Measurements from ENCODE around the gene GSTP1.
"Not testable (repeated sequence)": the region's sequence is repeated elsewhere in the genome, so short reads cannot be mapped to it uniquely, and the experiment has no call there.

Gene GSTP1

GRCh38 chr11:67558084-67558772, 25.4 kb upstream of the GSTP1 start:
- peak overlapping the region; percentile 17; the same call in 1 of the 2 replicates for H3K4me3 ChIP-seq (ENCODE audit: low read length)
- H3F3A ChIP-seq (ENCODE audit: control insufficient read depth, insufficient read depth), result no peaks in the 10 kb centered on the region
- H3K27ac ChIP-seq (ENCODE audit: low read depth, low read length), result no peak overlapping the region
- H3K36me3 ChIP-seq (ENCODE audit: control insufficient read depth, low read length), result no peaks in the 10 kb centered on the region
- H3K9me3 ChIP-seq (ENCODE audit: control insufficient read depth, insufficient read depth, low read length), result no peaks in the 10 kb centered on the region
- peak overlapping the region; percentile 38 for H3K4me2 ChIP-seq (ENCODE audit: low read length)
- H3K4me1 ChIP-seq (ENCODE audit: control insufficient read depth, low read length), result peaks cover 25% of the 10 kb centered on the region
- H3K9me2 ChIP-seq (replicated peaks; ENCODE audit: control insufficient read depth, low read length), result no peaks in the 10 kb centered on the region
- peaks cover 10% of the 10 kb centered on the region for H3K27me3 ChIP-seq (ENCODE audit: control insufficient read depth, low read length)
- no peaks in the 10 kb centered on the region for H3K79me2 ChIP-seq (ENCODE audit: control insufficient read depth, low read length)
- no peaks in the 10 kb centered on the region for H4K20me1 ChIP-seq (ENCODE audit: control insufficient read depth, insufficient read depth, low read depth, low read length)
- TF ChIP-seq CTCF (IDR thresholded peaks at IDR 0.05; ENCODE audit: low read depth, low read length, poor library complexity, severe bottlenecking) (no peak), EZH2phosphoT487 (IDR thresholded peaks at IDR 0.05; ENCODE audit: borderline replicate concordance, low read length) (no peak; the same call in 1 of the 2 replicates)

- H3K36me3 ChIP-seq (ENCODE audit: control insufficient read depth, low read length), result no peaks in the 10 kb centered on the region
- peaks cover 25% of the 10 kb centered on the region for H3K4me1 ChIP-seq (ENCODE audit: control insufficient read depth, low read length)
- no peaks in the 10 kb centered on the region for H3F3A ChIP-seq (ENCODE audit: control insufficient read depth, insufficient read depth)
- peak overlapping the region; percentile 25; the same call in 1 of the 2 replicates for H3K4me2 ChIP-seq (ENCODE audit: low read length)
- no peaks in the 10 kb centered on the region for H3K9me2 ChIP-seq (replicated peaks; ENCODE audit: control insufficient read depth, low read length)
- no peaks in the 10 kb centered on the region for H3K79me2 ChIP-seq (ENCODE audit: control insufficient read depth, low read length)
- H3K27ac ChIP-seq (ENCODE audit: low read depth, low read length), result no peak overlapping the region
- peaks cover 27% of the 10 kb centered on the region for H3K27me3 ChIP-seq (ENCODE audit: control insufficient read depth, low read length)
- peak overlapping the region; percentile 3; the same call in 1 of the 2 replicates for H3K4me3 ChIP-seq (ENCODE audit: low read length)
- H4K20me1 ChIP-seq (ENCODE audit: control insufficient read depth, insufficient read depth, low read depth, low read length), result no peaks in the 10 kb centered on the region
- no peaks in the 10 kb centered on the region for H3K9me3 ChIP-seq (ENCODE audit: control insufficient read depth, insufficient read depth, low read length)
- no peak for TF ChIP-seq CTCF (IDR thresholded peaks at IDR 0.05; ENCODE audit: low read depth, low read length, poor library complexity, severe bottlenecking)
- TF ChIP-seq EZH2phosphoT487 (IDR thresholded peaks at IDR 0.05; ENCODE audit: borderline replicate concordance, low read length), result no peak
Measured at GRCh38 chr11:67561971-67562619, 21.5 kb upstream of the GSTP1 start.

DNA sequence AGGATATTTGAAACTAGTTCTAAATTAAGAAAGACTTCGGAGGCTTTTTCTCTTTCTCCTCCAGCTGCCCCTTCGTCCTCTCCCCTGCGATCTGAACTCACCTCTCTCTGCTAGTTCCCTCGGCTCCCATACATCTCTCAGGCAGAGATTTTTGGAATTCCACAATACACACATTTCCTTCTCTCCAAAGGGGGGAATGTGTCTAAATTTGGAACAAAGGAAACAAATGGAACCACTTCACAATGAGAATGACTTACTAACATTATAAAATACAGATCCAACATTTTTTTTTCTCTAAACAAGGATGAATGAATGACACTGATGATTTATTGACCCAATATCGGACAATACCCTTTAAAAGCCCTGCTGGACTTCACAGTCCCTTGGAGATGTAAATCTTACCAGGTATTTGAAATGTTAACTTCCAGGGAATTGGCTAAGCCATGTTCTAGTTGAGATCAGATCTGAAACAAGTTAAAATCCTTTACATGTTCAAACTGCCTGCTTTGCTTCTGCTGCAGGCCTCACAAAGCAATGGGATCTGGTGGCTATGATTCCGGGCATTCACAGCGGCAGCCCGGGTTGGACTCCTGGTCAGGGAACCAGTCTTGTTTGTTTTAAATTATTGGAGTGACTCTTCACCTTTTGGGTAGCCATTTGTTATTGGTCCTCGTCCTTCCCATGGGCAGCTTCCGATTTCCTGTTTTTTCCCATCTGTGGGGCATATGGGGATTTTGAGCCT, 20.5 kb upstream of the GSTP1 start:
- Histone ChIP-seq H3K4me1 (ENCODE audit: control insufficient read depth, low read length) (peaks cover 16% of the 10 kb centered on the region), H4K20me1 (ENCODE audit: control insufficient read depth, insufficient read depth, low read depth, low read length) (no peaks in the 10 kb centered on the region), H3K36me3 (ENCODE audit: control insufficient read depth, low read length) (no peaks in the 10 kb centered on the region), H3K4me3 (ENCODE audit: low read length) (no peak overlapping the region), H3F3A (ENCODE audit: control insufficient read depth, insufficient read depth) (no peaks in the 10 kb centered on the region), H3K79me2 (ENCODE audit: control insufficient read depth, low read length) (no peaks in the 10 kb centered on the region), H3K27me3 (ENCODE audit: control insufficient read depth, low read length) (peaks cover 27% of the 10 kb centered on the region), H3K9me2 (replicated peaks; ENCODE audit: control insufficient read depth, low read length) (no peaks in the 10 kb centered on the region), H3K4me2 (ENCODE audit: low read length) (no peak overlapping the region), H3K9me3 (ENCODE audit: control insufficient read depth, insufficient read depth, low read length) (no peaks in the 10 kb centered on the region), H3K27ac (ENCODE audit: low read depth, low read length) (no peak overlapping the region)
- TF ChIP-seq CTCF (IDR thresholded peaks at IDR 0.05; ENCODE audit: low read depth, low read length, poor library complexity, severe bottlenecking), result no peak
- TF ChIP-seq EZH2phosphoT487 (IDR thresholded peaks at IDR 0.05; ENCODE audit: borderline replicate concordance, low read length), result no peak

DNA sequence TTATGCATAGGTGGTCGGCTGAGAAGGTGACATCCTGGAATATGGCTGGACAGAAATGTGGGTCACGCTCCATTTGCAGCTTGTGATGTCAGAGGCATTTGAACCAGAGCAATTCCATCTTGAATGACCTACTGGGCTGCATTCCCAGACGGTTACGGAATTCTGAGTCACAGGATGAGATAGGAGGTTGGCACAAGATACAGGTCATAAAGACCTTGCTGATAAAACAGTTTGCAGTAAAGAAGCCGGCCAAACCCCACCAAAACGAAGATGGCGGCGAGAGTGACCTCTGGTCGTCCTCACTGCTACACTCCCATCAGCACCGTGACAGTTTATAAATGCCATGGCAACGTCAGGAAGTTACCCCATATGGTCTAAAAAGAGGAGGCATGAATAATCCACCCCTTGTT, 19.9 kb upstream of the GSTP1 start:
- Histone ChIP-seq H3K4me1 (ENCODE audit: control insufficient read depth, low read length) (peaks cover 11% of the 10 kb centered on the region), H3K27me3 (ENCODE audit: control insufficient read depth, low read length) (peaks cover 27% of the 10 kb centered on the region)
- not testable (repeated sequence) for H3K9me2 ChIP-seq (replicated peaks; ENCODE audit: control insufficient read depth, low read length); H3K4me2 ChIP-seq (ENCODE audit: low read length); H3K27ac ChIP-seq (ENCODE audit: low read depth, low read length); H3K4me3 ChIP-seq (ENCODE audit: low read length); H4K20me1 ChIP-seq (ENCODE audit: control insufficient read depth, insufficient read depth, low read depth, low read length); H3K79me2 ChIP-seq (ENCODE audit: control insufficient read depth, low read length); H3K36me3 ChIP-seq (ENCODE audit: control insufficient read depth, low read length); H3K9me3 ChIP-seq (ENCODE audit: control insufficient read depth, insufficient read depth, low read length); H3F3A ChIP-seq (ENCODE audit: control insufficient read depth, insufficient read depth)
